Measurements from ENCODE around the gene GNAS.

Gene GNAS

GRCh38 chr20:58898629-58899408, 46.3 kb downstream of the GNAS start:
- no peak for DNase-seq (ENCODE audit: low spot score)

DNA sequence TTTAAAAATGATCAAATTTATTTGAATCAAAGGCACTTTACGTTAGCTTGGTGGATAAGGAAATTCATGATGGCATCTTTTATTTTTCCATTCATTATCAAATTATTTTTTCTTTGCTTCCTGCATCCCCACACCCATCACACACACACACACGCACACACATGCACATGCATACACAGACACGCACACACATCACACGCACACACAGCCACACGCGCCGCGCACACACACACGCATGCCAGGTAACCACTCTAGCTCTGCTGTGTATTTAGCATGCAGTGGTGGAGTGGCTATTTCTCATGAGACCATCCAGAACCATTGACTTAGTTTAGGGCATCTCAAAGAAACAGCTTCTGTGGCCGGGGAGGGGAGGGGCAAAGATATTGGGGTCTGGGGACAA, 47.0 kb downstream of the GNAS start:
- no peak for DNase-seq (ENCODE audit: low spot score)

GRCh38 chr20:58900397-58900796, 47.9 kb downstream of the GNAS start:
- DNase-seq (ENCODE audit: low spot score) = no peak

GRCh38 chr20:58901488-58902402, 49.2 kb downstream of the GNAS start:
- no peak for DNase-seq (ENCODE audit: low spot score)

DNA sequence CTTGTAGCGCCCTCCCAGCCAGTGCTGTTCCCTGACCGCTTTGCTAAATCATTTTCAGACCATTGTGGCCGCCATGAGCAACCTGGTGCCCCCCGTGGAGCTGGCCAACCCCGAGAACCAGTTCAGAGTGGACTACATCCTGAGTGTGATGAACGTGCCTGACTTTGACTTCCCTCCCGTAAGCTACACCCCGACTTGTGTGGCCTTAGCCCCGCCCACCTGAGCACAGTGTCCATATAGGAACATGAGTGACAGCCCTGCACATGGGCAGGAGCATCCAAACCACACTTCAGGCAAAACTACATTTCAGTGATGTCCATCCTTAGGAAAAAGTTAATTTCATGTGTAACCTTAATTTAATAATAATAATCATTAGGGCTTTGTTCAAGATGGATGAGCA, 51.1 kb downstream of the GNAS start:
- DNase-seq (ENCODE audit: low spot score) = no peak

GRCh38 chr20:58905236-58905635, 52.7 kb downstream of the GNAS start:
- no peak for DNase-seq (ENCODE audit: low spot score)

DNA sequence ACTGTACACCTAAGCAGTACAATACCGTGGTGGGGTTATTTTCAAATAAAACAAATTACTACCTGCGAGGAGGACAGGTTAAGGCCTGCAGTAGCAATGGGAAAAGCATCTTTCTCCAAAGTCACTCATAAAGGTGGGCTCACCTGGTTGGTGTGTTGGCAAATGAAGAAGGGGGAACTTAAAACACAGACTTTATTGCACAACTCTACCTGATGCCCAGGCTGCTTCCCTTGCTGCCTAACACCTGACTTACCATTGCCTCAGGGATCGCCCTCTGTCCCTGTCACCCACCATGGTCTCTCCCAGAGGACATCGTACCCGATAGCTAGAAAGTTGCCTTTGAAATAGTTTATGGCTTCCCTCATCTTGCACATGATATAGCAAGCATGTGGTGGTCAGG, 53.6 kb downstream of the GNAS start:
- DNase-seq (ENCODE audit: low spot score) = no peak

GRCh38 chr20:58906894-58907293, 54.4 kb downstream of the GNAS start:
- DNase-seq (ENCODE audit: low spot score) = no peak

DNA sequence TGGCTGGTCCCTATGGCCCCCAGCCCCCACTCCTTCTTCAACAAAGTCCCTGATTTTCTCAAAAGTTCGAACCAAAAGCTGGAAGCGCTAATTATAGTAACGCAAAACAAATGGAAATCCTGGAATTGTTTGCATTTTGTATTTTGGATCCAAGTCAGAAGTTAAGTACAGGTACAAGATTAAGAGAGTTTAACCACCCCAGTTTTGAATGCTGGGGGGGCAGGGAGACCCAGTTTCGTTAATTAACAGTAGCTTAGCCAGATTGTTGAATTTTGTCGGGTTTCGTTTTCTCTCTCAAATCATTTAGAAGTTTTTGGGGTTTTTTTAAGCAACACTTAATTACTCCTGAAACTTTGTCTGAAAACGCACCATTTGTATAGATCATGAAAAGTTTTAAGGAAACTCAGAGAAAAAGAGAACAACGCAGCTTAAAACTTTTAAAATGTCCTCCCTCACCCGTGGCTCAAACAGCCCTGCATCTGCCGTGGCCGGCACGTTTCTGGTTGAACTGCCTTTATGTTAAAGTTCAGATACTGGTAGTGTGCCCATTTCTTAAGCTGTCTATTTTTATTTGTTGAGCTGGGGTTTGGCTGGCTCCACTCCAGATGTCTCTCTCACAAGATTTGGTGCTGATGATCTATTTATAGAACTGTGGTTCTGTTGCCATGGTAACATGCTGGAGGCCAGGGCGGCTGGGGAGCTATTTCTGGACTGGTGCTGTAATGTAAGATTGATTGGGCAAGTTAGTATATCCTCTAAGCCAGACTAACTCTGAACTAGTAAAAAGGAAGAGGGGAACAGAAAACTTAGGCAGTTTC, 55.0 kb downstream of the GNAS start:
- peak; percentile 57 for DNase-seq (ENCODE audit: low spot score)

DNA sequence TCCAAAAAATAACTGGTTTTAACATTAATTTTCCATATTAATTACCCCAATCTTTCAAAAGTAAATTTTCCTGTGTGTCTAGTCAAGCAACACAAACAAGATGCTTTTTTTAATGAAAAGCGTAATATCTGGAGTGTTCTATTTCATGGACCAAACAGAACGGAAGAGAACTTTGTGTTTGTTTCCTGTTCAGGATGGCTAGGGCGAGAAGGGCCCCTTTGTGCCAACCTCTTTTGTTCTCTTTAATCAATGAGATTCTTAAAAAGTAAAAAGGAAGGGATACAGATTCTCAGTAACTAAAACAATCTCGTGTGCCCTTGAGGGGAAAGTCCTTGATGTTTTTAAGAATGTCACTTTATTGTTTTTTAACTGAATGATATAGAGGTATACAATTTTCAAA, 55.7 kb downstream of the GNAS start:
- no peak for DNase-seq (ENCODE audit: low spot score)

GRCh38 chr20:58908941-58909340, 56.4 kb downstream of the GNAS start:
- DNase-seq (ENCODE audit: low spot score) = no peak

DNA sequence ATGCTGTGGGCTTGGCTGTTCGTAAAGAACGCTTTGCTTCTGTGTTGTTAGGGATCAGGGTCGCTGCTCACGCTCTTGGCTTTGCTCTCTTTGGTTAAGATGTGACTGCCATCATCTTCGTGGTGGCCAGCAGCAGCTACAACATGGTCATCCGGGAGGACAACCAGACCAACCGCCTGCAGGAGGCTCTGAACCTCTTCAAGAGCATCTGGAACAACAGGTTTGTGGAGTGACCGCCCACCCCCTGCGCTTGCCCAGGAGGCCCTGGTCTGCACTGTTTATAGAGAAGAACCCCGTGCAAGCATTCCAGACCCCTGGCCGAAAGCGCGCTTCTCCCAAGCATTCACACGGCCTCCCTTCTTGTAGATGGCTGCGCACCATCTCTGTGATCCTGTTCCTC, 57.1 kb downstream of the GNAS start:
- DNase-seq (ENCODE audit: low spot score) = no peak

DNA sequence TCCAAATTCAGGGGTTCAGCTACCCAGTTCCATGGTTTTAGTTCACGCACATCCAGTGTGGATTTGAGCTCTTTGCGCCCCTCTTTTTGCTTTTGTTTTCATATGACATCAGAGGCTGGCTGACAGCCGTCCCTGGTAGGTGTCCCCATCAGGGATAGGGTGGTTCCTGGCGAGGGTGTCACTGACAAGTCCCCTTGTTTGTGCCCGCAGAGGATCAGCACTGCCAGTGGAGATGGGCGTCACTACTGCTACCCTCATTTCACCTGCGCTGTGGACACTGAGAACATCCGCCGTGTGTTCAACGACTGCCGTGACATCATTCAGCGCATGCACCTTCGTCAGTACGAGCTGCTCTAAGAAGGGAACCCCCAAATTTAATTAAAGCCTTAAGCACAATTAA, 58.0 kb downstream of the GNAS start:
- DNase-seq (ENCODE audit: low spot score) = no peak

- DNase-seq (ENCODE audit: low spot score) = no peak
Observed at GRCh38 chr20:58911309-58911708, 58.8 kb downstream of the GNAS start.

DNA sequence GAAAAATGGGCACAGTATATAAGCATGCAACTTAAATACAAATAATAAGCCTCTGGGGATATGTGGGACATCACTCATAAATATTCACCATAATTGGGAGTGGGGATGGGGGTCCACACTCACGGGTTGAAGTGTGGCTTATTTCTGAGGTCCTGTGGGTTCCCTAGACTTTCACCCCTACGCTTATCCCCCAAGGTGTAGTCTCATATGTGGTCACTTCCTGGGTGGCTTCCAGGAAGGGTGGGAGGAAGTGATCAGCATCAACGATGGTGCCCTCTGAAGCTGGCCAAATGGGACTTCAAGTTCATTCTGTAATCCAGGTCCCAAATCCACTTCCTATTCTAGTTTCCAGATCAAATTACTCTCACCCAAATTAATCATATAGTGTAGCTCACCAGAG, 59.5 kb downstream of the GNAS start:
- DNase-seq (ENCODE audit: low spot score) = no peak

DNA sequence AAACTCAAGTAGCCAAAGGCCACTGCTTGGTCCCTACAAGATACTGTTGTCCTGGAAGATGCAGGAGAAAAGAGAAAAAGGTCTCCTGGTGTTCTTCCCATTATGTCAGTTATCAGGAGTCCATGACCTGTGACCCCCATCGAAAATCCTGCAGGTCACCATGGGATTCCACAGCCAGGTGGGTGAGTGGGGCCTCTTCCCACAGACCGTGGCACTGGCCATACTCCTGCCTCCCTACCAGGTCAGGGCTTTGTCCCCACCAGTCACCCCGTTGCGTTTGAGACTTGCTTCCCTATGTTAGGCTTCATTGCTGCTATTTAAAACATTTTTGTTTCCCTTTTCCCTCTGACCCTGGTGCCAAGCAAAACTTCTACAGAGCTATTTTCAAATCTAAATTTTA, 60.6 kb downstream of the GNAS start:
- DNase-seq (ENCODE audit: low spot score) = no peak

- no peak for DNase-seq (ENCODE audit: low spot score)
Observed at GRCh38 chr20:58918621-58919020, 66.1 kb downstream of the GNAS start.

DNA sequence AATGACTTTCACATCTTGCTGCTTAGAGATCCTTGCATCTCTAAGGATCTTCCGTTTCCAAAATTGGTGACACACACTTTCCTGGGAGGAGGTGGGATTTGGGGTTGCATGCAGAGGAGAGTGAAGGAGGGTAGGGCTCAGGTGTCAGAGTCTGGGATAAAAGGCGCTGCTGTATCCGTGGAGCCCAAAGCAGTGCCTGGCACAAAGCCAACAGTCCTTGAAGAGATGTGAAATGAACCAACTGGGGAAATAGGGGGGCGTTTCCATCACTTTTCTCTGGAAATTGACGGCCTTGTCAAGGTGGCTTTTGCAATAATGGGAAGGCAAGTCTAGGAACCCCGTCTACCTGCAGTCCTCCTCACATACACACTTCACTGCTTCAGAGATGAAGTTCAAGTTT, 69.0 kb downstream of the GNAS start:
- no peak for DNase-seq (ENCODE audit: low spot score)

GRCh38 chr20:58922036-58922435, 69.5 kb downstream of the GNAS start:
- DNase-seq (ENCODE audit: low spot score) = no peak

- DNase-seq (ENCODE audit: low spot score) = no peak
Observed at GRCh38 chr20:58923117-58923712, 70.7 kb downstream of the GNAS start.

DNA sequence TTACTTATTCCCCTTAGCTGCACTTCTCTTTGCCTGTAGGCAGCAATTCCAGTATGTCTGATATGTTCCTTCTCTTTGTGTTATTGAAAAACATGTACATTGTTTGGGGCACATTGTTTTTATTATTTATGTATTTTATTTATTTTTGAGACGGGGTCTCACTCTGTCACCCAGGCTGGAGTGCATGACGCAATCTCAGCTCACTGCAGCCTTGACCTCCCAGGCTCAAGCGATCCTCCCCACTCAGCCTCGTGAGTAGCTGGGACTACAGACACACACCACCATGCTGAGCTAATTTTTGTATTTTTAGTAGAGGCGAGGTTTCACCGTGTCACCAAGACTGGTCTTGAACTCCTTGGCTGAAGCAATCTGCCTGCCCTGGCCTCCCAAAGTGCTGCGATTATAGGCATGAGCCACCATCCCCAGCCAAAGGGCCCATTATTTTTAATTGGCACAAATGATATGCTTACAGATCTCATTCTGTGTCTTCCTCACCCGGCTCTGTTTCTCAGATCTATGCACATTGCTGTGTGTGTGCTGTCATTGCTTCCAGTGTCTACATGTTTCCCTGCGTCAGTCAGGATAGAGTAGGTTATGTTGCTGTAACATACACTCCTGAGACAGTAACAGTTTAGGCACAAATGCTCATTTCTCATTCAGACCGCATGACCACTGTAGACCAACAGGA, 74.4 kb downstream of the GNAS start:
- DNase-seq (ENCODE audit: low spot score) = no peak

Data from HuH-7.5 (cell line).